OCI-LY3 (cell line): ENCODE measurements around the gene KLHL29.

Source experiments
- H2AFZ ChIP-seq: fragments of 200-600, 300-600 bp; shearing (Covaris generic); 2 replicates; pipeline ENCODE4 v1.6.0; 2014; ENCODE audit warnings: antibody characterized with exemption, low read depth, low read length
- H3K27ac ChIP-seq: fragments of 200-600, 300-600 bp; sonication (generic); 2 replicates; pipeline ENCODE4 v1.5.1; 2014; ENCODE audit warnings: mild to moderate bottlenecking, low read length, moderate library complexity, mixed read lengths
- H3K27me3 ChIP-seq: fragments of 200-600, 300-600 bp; sonication (generic); 2 replicates; pipeline ENCODE4 v1.6.1; 2014; ENCODE audit warnings: low read depth, low read length, mixed read lengths
- H3K36me3 ChIP-seq: fragments of 200-600, 300-600 bp; sonication (generic); replicated peaks from 2 replicates; pipeline ENCODE3; 2014; ENCODE audit warnings: low read depth, low read length, mixed read lengths
- H3K4me1 ChIP-seq: fragments of 300-600, 200-600 bp; sonication (generic); 2 replicates; pipeline ENCODE4 v1.6.1; 2014; ENCODE audit warnings: low read length, mixed read lengths
- H3K4me2 ChIP-seq: fragments of 200-600, 300-600 bp; sonication (generic); 2 replicates; pipeline ENCODE4 v1.6.1; 2014; ENCODE audit warnings: low read length, mixed read lengths
- H3K4me3 ChIP-seq: fragments of 300-600, 200-600 bp; sonication (generic); 2 replicates; pipeline ENCODE4 v1.5.1; 2014; ENCODE audit warnings: antibody characterized with exemption, mild to moderate bottlenecking, low read length, moderate library complexity
- H3K79me2 ChIP-seq: fragments of 300-600, 200-600 bp; shearing (Covaris generic); 2 replicates; pipeline ENCODE4 v1.6.1; 2014; ENCODE audit warnings: mild to moderate bottlenecking, low read length, mixed read lengths
- H3K9ac ChIP-seq: fragments of 300-600, 200-600 bp; shearing (Covaris generic); 2 replicates; pipeline ENCODE4 v1.6.0; 2014; ENCODE audit warnings: mild to moderate bottlenecking, low read length, moderate library complexity
- H3K9me3 ChIP-seq: fragments of 200-600, 300-600 bp; shearing (Covaris generic); 2 replicates; pipeline ENCODE4 v1.6.1; 2014; ENCODE audit warnings: low read length, mixed read lengths; ENCODE audit not compliant: insufficient read depth
- H4K20me1 ChIP-seq: fragments of 200-600, 300-600 bp; sonication (generic); 2 replicates; pipeline ENCODE4 v1.6.1; 2016; ENCODE audit warnings: low read length, mixed read lengths; ENCODE audit not compliant: insufficient read depth
- CTCF ChIP-seq: fragments of 200-600, 300-600 bp; sonication (generic); IDR thresholded peaks from 2 replicates; pipeline ENCODE4 v1.5.1; 2014; ENCODE audit warnings: antibody characterized with exemption, low read length, low read depth
- EZH2phosphoT487 ChIP-seq: fragments of 200-600 bp; shearing (Covaris generic); IDR thresholded peaks from 2 replicates; pipeline ENCODE4 v1.6.1; 2018; ENCODE audit warnings: antibody characterized with exemption, mixed run types, low read depth

The KLHL29 gene

GRCh38 chr2:23559561-23560239 is 174.7 kb downstream of the KLHL29 start:
- Histone ChIP-seq H3K27ac (no peak overlapping the region), H3K9ac (no peak overlapping the region)
- TF ChIP-seq EZH2phosphoT487 (no peak), CTCF (no peak)

GRCh38 chr2:23561088-23561487 is 176.1 kb downstream of the KLHL29 start:
- H3K79me2 ChIP-seq: no peaks in the 10 kb centered on the region
- H3K27ac ChIP-seq: no peak overlapping the region

More at GRCh38 chr2:23559561-23560239, 174.7 kb downstream of the KLHL29 start:
- Histone ChIP-seq H3K27me3 (no peaks in the 10 kb centered on the region), H3K4me2 (no peak overlapping the region), H4K20me1 (no peaks in the 10 kb centered on the region), H3K36me3 (no peaks in the 10 kb centered on the region), H3K79me2 (no peaks in the 10 kb centered on the region), H3K4me3 (no peak overlapping the region), H2AFZ (no peak overlapping the region), H3K9me3 (no peaks in the 10 kb centered on the region), H3K4me1 (no peaks in the 10 kb centered on the region)

GRCh38 chr2:23561544-23561943 is 176.6 kb downstream of the KLHL29 start:
- Histone ChIP-seq H3K4me3 (no peak overlapping the region), H3K9ac (no peak overlapping the region), H3K79me2 (no peaks in the 10 kb centered on the region), H3K4me1 (no peaks in the 10 kb centered on the region), H3K4me2 (no peak overlapping the region), H2AFZ (no peak overlapping the region), H3K27ac (no peak overlapping the region), H3K9me3 (no peaks in the 10 kb centered on the region), H3K36me3 (no peaks in the 10 kb centered on the region), H4K20me1 (no peaks in the 10 kb centered on the region), H3K27me3 (no peaks in the 10 kb centered on the region)
- no peak for TF ChIP-seq EZH2phosphoT487
- TF ChIP-seq CTCF: no peak

More at GRCh38 chr2:23561088-23561487, 176.1 kb downstream of the KLHL29 start:
- no peak overlapping the region for H3K4me3 ChIP-seq
- H3K36me3 ChIP-seq: no peaks in the 10 kb centered on the region
- H4K20me1 ChIP-seq: no peaks in the 10 kb centered on the region
- no peak for TF ChIP-seq EZH2phosphoT487
- no peak for TF ChIP-seq CTCF
- no peak overlapping the region for H3K4me2 ChIP-seq
- no peak overlapping the region for H3K9ac ChIP-seq
- no peaks in the 10 kb centered on the region for H3K9me3 ChIP-seq
- no peaks in the 10 kb centered on the region for H3K4me1 ChIP-seq
- no peak overlapping the region for H2AFZ ChIP-seq
- H3K27me3 ChIP-seq: no peaks in the 10 kb centered on the region

GRCh38 chr2:23562143-23562542 is 177.2 kb downstream of the KLHL29 start:
- Histone ChIP-seq H3K9me3 (no peaks in the 10 kb centered on the region), H3K36me3 (no peaks in the 10 kb centered on the region), H3K9ac (no peak overlapping the region), H3K27ac (no peak overlapping the region), H3K79me2 (no peaks in the 10 kb centered on the region), H3K4me2 (no peak overlapping the region), H4K20me1 (no peaks in the 10 kb centered on the region), H3K27me3 (no peaks in the 10 kb centered on the region), H3K4me3 (no peak overlapping the region), H2AFZ (no peak overlapping the region), H3K4me1 (no peaks in the 10 kb centered on the region)
- TF ChIP-seq CTCF (no peak), EZH2phosphoT487 (no peak)
